Endodermal cell (in vitro differentiated cells): ENCODE measurements around the gene SND1. TPM values are rescaled to one million over a fixed set of nuclear protein-coding genes. Genes with fewer than 3 reads are reported as not detected.
A peak's percentile ranks its signal among the peaks of the same experiment; 100 is the strongest.

ENCODE experiments used
- DNase-seq: peaks from one replicate; pipeline ENCODE4 v3.0.0-alpha.2; 2017
- H3K27ac ChIP-seq: 2 replicates; pipeline ENCODE4 v1.5.1; 2013; ENCODE audit warnings: mild to moderate bottlenecking, low read depth, low read length, moderate library complexity
- H3K27me3 ChIP-seq: 2 replicates; pipeline ENCODE4 v1.6.1; 2013; ENCODE audit warnings: mild to moderate bottlenecking, low read length, moderate library complexity; ENCODE audit not compliant: insufficient read depth, control insufficient read depth, poor library complexity, severe bottlenecking
- H3K36me3 ChIP-seq: 2 replicates; pipeline ENCODE4 v1.7.0; 2013; ENCODE audit warnings: mild to moderate bottlenecking, low read length, moderate library complexity; ENCODE audit not compliant: control insufficient read depth, insufficient read depth
- H3K4me1 ChIP-seq: one replicate; pipeline ENCODE4 v1.7.0; 2013; ENCODE audit warnings: low read length; ENCODE audit not compliant: control insufficient read depth, insufficient read depth
- H3K4me3 ChIP-seq: 2 replicates; pipeline ENCODE4 v1.5.1; 2013; ENCODE audit warnings: mild to moderate bottlenecking, low read length, moderate library complexity
- H3K9ac ChIP-seq: 2 replicates; pipeline ENCODE4 v1.6.1; 2013; ENCODE audit warnings: mild to moderate bottlenecking, low read length, moderate library complexity; ENCODE audit not compliant: poor library complexity, severe bottlenecking; ENCODE audit errors: extremely low read depth
- H3K9me3 ChIP-seq: 2 replicates; pipeline ENCODE4 v1.6.1; 2013; ENCODE audit warnings: mild to moderate bottlenecking, low read length, moderate library complexity; ENCODE audit not compliant: control insufficient read depth
- H3K27ac Mint-ChIP-seq: 2 replicates; pipeline ENCODE4 v1.8.0; 2020; ENCODE audit warnings: mixed read lengths
- H3K27me3 Mint-ChIP-seq: 2 replicates; pipeline ENCODE4 v1.8.0; 2021; ENCODE audit warnings: mild to moderate bottlenecking, mixed read lengths; ENCODE audit not compliant: insufficient read depth
- H3K36me3 Mint-ChIP-seq: 2 replicates; pipeline ENCODE4 v1.8.0; 2020; ENCODE audit warnings: low read depth, mixed read lengths
- H3K4me1 Mint-ChIP-seq: 2 replicates; pipeline ENCODE4 v1.8.0; 2020; ENCODE audit warnings: mixed read lengths
- H3K4me3 Mint-ChIP-seq: 2 replicates; pipeline ENCODE4 v1.8.0; 2020; ENCODE audit warnings: mild to moderate bottlenecking, moderate library complexity, mixed read lengths
- H3K9me3 Mint-ChIP-seq: 2 replicates; pipeline ENCODE4 v1.8.0; 2020; ENCODE audit warnings: mild to moderate bottlenecking, mixed read lengths
- WGBS, 2 experiments: methylation state at CpG; one replicate each; pipeline versions ENCODE4 v1.1.5 to v1.1.7; 2013; ENCODE audit warnings: missing lambda C conversion rate in 2 of 2, mixed read lengths in 1 of 2; ENCODE audit not compliant: insufficient coverage in 1 of 2, insufficient read length in 1 of 2; 5-methylcytosine and 5-hydroxymethylcytosine counted together
- total RNA-seq, 2 donors: library from RNA; stranded (reverse); fragmentation: NEBNext Ultra II Directional in 1 of 2; extraction: Animal tissue kit (Norgen Biotek cat#: 25700) in 1 of 2; gene quantifications; 2 replicates in 1 of 2; 3 replicates in 1 of 2; pipeline ENCODE4 v1.2.1, GENCODE V29; 2021
- TF ChIP-seq, protein P1 (sequence below): fragments of 200-600 bp; sonication (generic); conservative IDR thresholded peaks from 2 replicates; pipeline ENCODE4 v1.5.0; 2021; ENCODE audit warnings: antibody characterized with exemption, mild to moderate bottlenecking

Gene SND1
- total RNA-seq, 2 donors from 2014 or later, result 240 to 267 TPM

DNA sequence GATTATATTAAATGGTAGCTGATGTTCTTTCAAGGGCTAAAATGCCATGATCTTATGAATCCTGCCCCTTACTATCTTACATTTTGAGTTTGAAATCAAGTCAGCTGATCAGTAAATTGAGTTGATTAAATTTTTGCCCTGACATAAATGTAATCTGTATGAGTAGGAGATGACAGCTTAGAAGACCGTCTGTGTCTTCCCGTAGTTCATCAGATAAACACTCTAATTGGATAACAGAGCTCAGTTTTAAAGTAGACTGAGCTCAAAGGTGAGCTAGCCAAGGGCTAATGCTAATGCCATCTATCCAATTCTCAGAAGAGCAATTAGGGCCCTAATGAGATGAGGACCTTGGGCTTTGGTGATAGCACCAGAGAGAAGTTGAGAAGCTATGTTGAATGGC, 296.3 kb downstream of the SND1 start:
- TF ChIP-seq, protein P1, sequence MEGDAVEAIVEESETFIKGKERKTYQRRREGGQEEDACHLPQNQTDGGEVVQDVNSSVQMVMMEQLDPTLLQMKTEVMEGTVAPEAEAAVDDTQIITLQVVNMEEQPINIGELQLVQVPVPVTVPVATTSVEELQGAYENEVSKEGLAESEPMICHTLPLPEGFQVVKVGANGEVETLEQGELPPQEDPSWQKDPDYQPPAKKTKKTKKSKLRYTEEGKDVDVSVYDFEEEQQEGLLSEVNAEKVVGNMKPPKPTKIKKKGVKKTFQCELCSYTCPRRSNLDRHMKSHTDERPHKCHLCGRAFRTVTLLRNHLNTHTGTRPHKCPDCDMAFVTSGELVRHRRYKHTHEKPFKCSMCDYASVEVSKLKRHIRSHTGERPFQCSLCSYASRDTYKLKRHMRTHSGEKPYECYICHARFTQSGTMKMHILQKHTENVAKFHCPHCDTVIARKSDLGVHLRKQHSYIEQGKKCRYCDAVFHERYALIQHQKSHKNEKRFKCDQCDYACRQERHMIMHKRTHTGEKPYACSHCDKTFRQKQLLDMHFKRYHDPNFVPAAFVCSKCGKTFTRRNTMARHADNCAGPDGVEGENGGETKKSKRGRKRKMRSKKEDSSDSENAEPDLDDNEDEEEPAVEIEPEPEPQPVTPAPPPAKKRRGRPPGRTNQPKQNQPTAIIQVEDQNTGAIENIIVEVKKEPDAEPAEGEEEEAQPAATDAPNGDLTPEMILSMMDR, result no peak
- DNase-seq, result no peak
- WGBS, 2 experiments, result 83 to 100% methylated on average over 2 of the region's 2 CpGs
- Mint-ChIP-seq H3K4me3 (no peak overlapping the region), H3K36me3 (peaks cover 21% of the 10 kb centered on the region), H3K27me3 (no peaks in the 10 kb centered on the region), H3K27ac (no peak overlapping the region), H3K4me1 (peaks cover 26% of the 10 kb centered on the region), H3K9me3 (no peaks in the 10 kb centered on the region)
- H3K9ac ChIP-seq, result no peak overlapping the region
- peaks cover 24% of the 10 kb centered on the region for H3K4me1 ChIP-seq
- no peaks in the 10 kb centered on the region for H3K27me3 ChIP-seq
- H3K27ac ChIP-seq, result no peak overlapping the region
- peak overlapping the region; percentile 1 for H3K4me3 ChIP-seq
- no peaks in the 10 kb centered on the region for H3K9me3 ChIP-seq
- H3K36me3 ChIP-seq, result peaks cover 51% of the 10 kb centered on the region

DNA sequence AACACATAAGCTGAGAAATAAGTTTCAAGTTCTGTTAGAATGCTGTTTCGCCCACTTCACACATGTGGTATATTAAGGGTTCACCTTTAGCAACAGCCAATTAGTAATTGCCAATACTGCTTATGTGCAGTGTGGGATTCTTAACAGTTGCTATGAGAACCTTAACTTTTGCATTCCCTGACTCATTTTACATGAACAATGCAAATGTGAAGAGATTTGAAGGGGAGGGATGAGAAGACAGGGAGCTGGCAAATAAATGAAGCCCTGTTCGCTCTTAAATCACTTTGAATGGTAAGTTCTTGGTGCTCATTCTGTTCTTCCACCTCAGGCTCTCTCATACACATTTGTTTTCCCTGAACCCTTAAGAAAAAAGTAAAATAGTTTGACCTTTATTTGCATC, 296.9 kb downstream of the SND1 start:
- DNase-seq, result no peak
- Mint-ChIP-seq H3K36me3 (peaks cover 17% of the 10 kb centered on the region), H3K9me3 (no peaks in the 10 kb centered on the region), H3K27me3 (no peaks in the 10 kb centered on the region), H3K4me3 (no peak overlapping the region), H3K4me1 (peaks cover 26% of the 10 kb centered on the region), H3K27ac (no peak overlapping the region)
- Histone ChIP-seq H3K4me3 (peak overlapping the region; percentile 1), H3K4me1 (peaks cover 24% of the 10 kb centered on the region), H3K27me3 (no peaks in the 10 kb centered on the region), H3K9me3 (no peaks in the 10 kb centered on the region), H3K27ac (no peak overlapping the region), H3K9ac (no peak overlapping the region), H3K36me3 (peaks cover 45% of the 10 kb centered on the region)
- 100% methylated on average over 2 of the region's 2 CpGs for WGBS, 2 experiments
- TF ChIP-seq, protein P1, result no peak

DNA sequence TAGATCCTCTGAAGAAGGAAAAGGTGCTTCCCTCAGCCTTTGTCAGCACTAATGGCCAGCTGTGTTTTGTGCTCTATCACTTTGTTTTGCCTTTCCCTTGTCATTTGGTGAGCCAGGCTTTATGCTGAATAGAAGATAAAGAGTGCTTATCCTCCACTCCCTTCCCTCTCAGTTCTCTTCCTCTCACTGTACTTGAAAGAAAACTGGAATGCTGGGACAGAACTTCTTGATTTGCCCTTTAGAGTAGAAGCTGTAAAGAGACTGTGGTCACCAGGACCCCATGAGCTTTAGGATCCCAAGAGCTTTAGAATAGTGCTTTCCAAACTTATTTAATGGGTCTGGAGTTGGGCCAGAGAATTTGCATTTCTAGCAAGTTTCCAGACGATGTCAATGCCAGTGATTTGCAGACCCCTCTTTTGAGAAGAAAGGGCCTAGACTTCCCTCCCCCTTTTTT, 297.8 kb downstream of the SND1 start:
- no peak for DNase-seq
- H3K27ac ChIP-seq, result no peak overlapping the region
- H3K4me1 ChIP-seq, result peaks cover 26% of the 10 kb centered on the region
- no peaks in the 10 kb centered on the region for H3K27me3 ChIP-seq
- no peak overlapping the region for H3K9ac ChIP-seq
- H3K9me3 Mint-ChIP-seq, result no peaks in the 10 kb centered on the region
- H3K4me3 ChIP-seq, result no peak overlapping the region
- 78 to 82% methylated on average over 1 of the region's 1 CpG for WGBS, 2 experiments
- peaks cover 26% of the 10 kb centered on the region for H3K4me1 Mint-ChIP-seq
- H3K27me3 Mint-ChIP-seq, result no peaks in the 10 kb centered on the region
- H3K36me3 Mint-ChIP-seq, result peaks cover 12% of the 10 kb centered on the region
- H3K9me3 ChIP-seq, result no peaks in the 10 kb centered on the region
- TF ChIP-seq, protein P1, result no peak
- peaks cover 38% of the 10 kb centered on the region for H3K36me3 ChIP-seq
- H3K4me3 Mint-ChIP-seq, result no peak overlapping the region
- no peak overlapping the region for H3K27ac Mint-ChIP-seq
